GM12874 (cell line): ENCODE results near the gene PMF1.

Experiments used
- CTCF ChIP-seq: IDR thresholded peaks from 2 replicates; pipeline ENCODE4 v1.5.1; 2011; ENCODE audit warnings: low read depth, mild to moderate bottlenecking, control low read depth, low read length, moderate library complexity; ENCODE audit not compliant: insufficient read depth

The PMF1 gene

GRCh38 chr1:156241311-156241811 is 28.6 kb downstream of the PMF1 start:
- TF ChIP-seq CTCF = no peak

GRCh38 chr1:156241926-156242325 is 29.1 kb downstream of the PMF1 start, which contains the start of gene BGLAP:
Gene BGLAP, plus strand, starts transcription at chr1:156242184. Its CDS starts 48 bp downstream, at chr1:156242232.
- TF ChIP-seq CTCF = no peak

GRCh38 chr1:156242738-156243137 is 29.9 kb downstream of the PMF1 start:
- TF ChIP-seq CTCF = no peak

DNA sequence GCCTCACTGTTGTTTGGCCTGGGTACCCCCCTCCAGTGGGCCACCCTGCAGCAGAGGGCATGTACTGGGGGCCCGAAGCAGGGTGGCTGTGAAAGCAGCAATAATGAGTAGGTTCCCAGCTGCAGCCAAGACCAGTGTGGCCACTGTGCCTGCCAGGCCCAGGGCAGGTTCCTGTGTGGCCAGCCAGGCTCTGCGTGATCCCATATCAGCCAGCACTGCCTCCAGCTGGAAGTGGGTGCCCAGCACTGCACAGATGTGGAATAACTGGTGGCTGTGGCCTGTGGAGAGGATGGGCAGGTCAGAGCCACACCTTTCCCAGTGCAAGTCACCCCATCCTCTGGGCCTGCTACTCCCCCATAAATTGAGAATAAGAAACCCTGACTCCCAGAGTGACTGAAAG is 31.3 kb downstream of the PMF1 start:
- no peak for TF ChIP-seq CTCF

- no peak for TF ChIP-seq CTCF
These were observed 31.9 kb downstream of the PMF1 start for GRCh38 chr1:156244712-156245111.

DNA sequence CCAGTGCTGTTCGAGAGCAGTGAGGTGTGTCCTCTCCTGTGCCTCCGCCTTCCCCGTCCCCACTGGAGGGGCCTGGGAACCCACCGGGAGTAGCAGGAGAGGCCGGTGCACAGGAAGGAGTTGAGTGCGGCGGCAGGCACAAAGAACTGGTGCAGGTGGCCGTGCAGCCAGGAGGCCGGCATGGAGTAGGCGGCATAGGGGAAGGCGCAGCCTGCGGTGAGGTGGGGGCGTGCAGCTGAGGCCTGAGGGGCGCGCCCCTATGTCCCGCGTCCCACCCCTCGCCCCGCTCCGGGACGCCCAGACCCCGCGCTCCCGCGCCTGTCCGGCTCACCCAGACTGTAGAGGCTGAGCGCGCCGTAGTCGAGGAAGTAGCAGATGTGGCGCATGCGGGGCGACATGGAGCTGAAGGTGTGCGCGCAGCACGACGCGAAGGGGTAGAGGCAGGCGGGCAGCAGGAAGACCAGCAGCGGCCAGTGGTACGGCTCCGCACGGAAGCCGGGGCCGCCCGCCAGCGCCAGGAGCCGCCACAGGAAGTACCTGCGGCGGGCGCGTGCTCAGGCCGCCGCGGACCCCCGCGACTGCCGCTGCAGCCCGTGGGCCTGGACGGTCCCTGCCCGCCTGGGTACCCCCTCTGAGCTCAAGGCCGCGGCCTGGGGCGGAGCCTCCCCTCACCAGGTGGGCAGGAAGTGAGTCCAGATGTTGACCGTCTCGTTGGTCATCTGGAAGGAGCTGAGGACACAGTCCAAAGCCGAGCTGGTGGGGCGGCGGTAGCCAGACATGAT is 32.8 kb downstream of the PMF1 start:
- TF ChIP-seq CTCF = no peak

- TF ChIP-seq CTCF = no peak
These were observed 33.5 kb downstream of the PMF1 start for GRCh38 chr1:156246241-156246780.
